Liver (tissue), 9 donors: ENCODE measurements around the gene TMPRSS9. TPM values are rescaled to one million over a fixed set of nuclear protein-coding genes. Genes with fewer than 3 reads are reported as not detected.

Experiments
- DNase-seq: peaks from one replicate; pipeline ENCODE4 v3.0.0-alpha.2; 2017; ENCODE audit warnings: low spot score
- H3K27ac ChIP-seq, 2 donors: one replicate each; pipeline ENCODE4 v1.7.0; 2013; ENCODE audit warnings: inconsistent platforms in 2 of 2, low read length in 2 of 2, control low read depth in 1 of 2, low read depth in 1 of 2, mild to moderate bottlenecking in 1 of 2
- H3K27me3 ChIP-seq, 4 donors: one replicate each; pipeline versions ENCODE4 v1.6.1 to v1.7.0; 2013; ENCODE audit warnings: low read length in 3 of 4, inconsistent platforms in 1 of 4, mild to moderate bottlenecking in 1 of 4, moderate library complexity in 1 of 4; ENCODE audit not compliant: control insufficient read depth in 4 of 4, insufficient read depth in 4 of 4
- H3K36me3 ChIP-seq, 4 donors: one replicate each; pipeline versions ENCODE4 v1.6.1 to v1.7.0; 2013; ENCODE audit warnings: low read length in 3 of 4, mild to moderate bottlenecking in 3 of 4, low read depth in 1 of 4, moderate library complexity in 1 of 4; ENCODE audit not compliant: control insufficient read depth in 4 of 4, insufficient read depth in 3 of 4
- H3K4me1 ChIP-seq, 4 donors: one replicate each; pipeline versions ENCODE4 v1.6.1 to v1.7.0; 2013; ENCODE audit warnings: low read length in 3 of 4, mild to moderate bottlenecking in 3 of 4, moderate library complexity in 1 of 4; ENCODE audit not compliant: control insufficient read depth in 4 of 4, insufficient read depth in 4 of 4
- H3K4me3 ChIP-seq, 3 donors: one replicate each; pipeline versions ENCODE4 v1.6.1 to v1.7.0; 2013; ENCODE audit warnings: low read length in 3 of 3, control low read depth in 1 of 3, low read depth in 1 of 3, mild to moderate bottlenecking in 1 of 3
- H3K9ac ChIP-seq, 2 donors: one replicate each; pipeline ENCODE4 v1.7.0; 2013; ENCODE audit warnings: low read length in 2 of 2, mild to moderate bottlenecking in 2 of 2, moderate library complexity in 2 of 2, control low read depth in 1 of 2, low read depth in 1 of 2
- H3K9me3 ChIP-seq, 4 donors: one replicate each; pipeline versions ENCODE4 v1.6.1 to v1.7.0; 2013; ENCODE audit warnings: low read length in 3 of 4; ENCODE audit not compliant: control insufficient read depth in 4 of 4
- EGR1 ChIP-seq, 2 donors: IDR thresholded peaks; 2 replicates each; pipeline ENCODE4 v1.6.1; 2016 to 2018; ENCODE audit warnings: antibody characterized with exemption in 2 of 2, low read depth in 2 of 2
- FOXA1 ChIP-seq: IDR thresholded peaks from 2 replicates; pipeline ENCODE4 v1.6.1; 2016; ENCODE audit warnings: antibody characterized with exemption
- FOXA2 ChIP-seq: IDR thresholded peaks from 2 replicates; pipeline ENCODE4 v1.6.1; 2016; ENCODE audit warnings: antibody characterized with exemption
- GABPA ChIP-seq, 2 donors: IDR thresholded peaks in 1 of 2; conservative IDR thresholded peaks in 1 of 2; 2 replicates each; pipeline ENCODE4 v1.6.1; 2016; ENCODE audit warnings: antibody characterized with exemption in 2 of 2, mild to moderate bottlenecking in 1 of 2, moderate library complexity in 1 of 2
- HNF4A ChIP-seq, 2 donors: conservative IDR thresholded peaks; 2 replicates each; pipeline ENCODE4 v1.6.1; 2016; ENCODE audit warnings: antibody characterized with exemption in 2 of 2, mild to moderate bottlenecking in 2 of 2
- HNF4G ChIP-seq: IDR thresholded peaks from 2 replicates; pipeline ENCODE4 v1.6.1; 2016; ENCODE audit warnings: antibody characterized with exemption
- JUND ChIP-seq, 2 donors: IDR thresholded peaks; 2 replicates each; pipeline ENCODE4 v1.6.1; 2016; ENCODE audit warnings: antibody characterized with exemption in 2 of 2
- NR2F2 ChIP-seq: IDR thresholded peaks from 2 replicates; pipeline ENCODE4 v1.6.1; 2016; ENCODE audit warnings: antibody characterized with exemption
- RAD21 ChIP-seq, 2 donors: IDR thresholded peaks; 2 replicates each; pipeline ENCODE4 v1.6.1; 2016; ENCODE audit warnings: antibody characterized with exemption in 2 of 2, mild to moderate bottlenecking in 2 of 2
- RXRA ChIP-seq, 2 donors: IDR thresholded peaks; 2 replicates each; pipeline ENCODE4 v1.6.1; 2017 to 2018; ENCODE audit warnings: antibody characterized with exemption in 2 of 2, mild to moderate bottlenecking in 1 of 2
- SP1 ChIP-seq: IDR thresholded peaks from 2 replicates; pipeline ENCODE4 v1.6.1; 2018; ENCODE audit warnings: antibody characterized with exemption, mild to moderate bottlenecking
- TAF1 ChIP-seq: conservative IDR thresholded peaks from 2 replicates; pipeline ENCODE4 v1.6.1; 2016; ENCODE audit warnings: antibody characterized with exemption, mild to moderate bottlenecking
- YY1 ChIP-seq: IDR thresholded peaks from 2 replicates; pipeline ENCODE4 v1.6.1; 2016; ENCODE audit warnings: antibody characterized with exemption, mild to moderate bottlenecking
- WGBS: extraction: QIAGEN DNeasy Blood & Tissue Kit; methylation state at CpG from one replicate; pipeline ENCODE4 v1.1.7; 2013; 5-methylcytosine and 5-hydroxymethylcytosine counted together
- polyA plus RNA-seq, 2 donors: library from polyadenylated mRNA; stranded (reverse) in 1 of 2; unstranded in 1 of 2; fragments of 200-250 nt in 1 of 2; fragments of >200 nt in 1 of 2; fragmentation: Nextera tagmentation in 1 of 2; extraction: Ambion mirVana in 1 of 2; gene quantifications; one replicate each; pipeline versions ENCODE4 v1.2.1 to v1.2.3, GENCODE V29; 2013 to 2015
- total RNA-seq, 2 donors: library from RNA; depleted of rRNA; stranded (reverse); fragments of >200 nt; gene quantifications; one replicate each; pipeline ENCODE4 v1.2.3, GENCODE V29; 2014
- TF ChIP-seq, protein P1 (sequence below): IDR thresholded peaks from 2 replicates; pipeline ENCODE4 v1.6.1; 2016; ENCODE audit warnings: antibody characterized with exemption
- TF ChIP-seq, protein P2 (sequence below): IDR thresholded peaks from 2 replicates; pipeline ENCODE4 v1.6.1; 2016; ENCODE audit warnings: antibody characterized with exemption
- TF ChIP-seq, protein P3 (sequence below): fragments of 150-350 bp; IDR thresholded peaks from 2 replicates; pipeline ENCODE4 v1.5.1; 2017; ENCODE audit warnings: improper control_type of control experiment, low read depth, low read length; ENCODE audit not compliant: missing input control
- TF ChIP-seq, protein P4 (sequence below): IDR thresholded peaks from 2 replicates; pipeline ENCODE4 v1.6.1; 2016; ENCODE audit warnings: antibody characterized with exemption
- TF ChIP-seq, protein P5 (sequence below): IDR thresholded peaks from 2 replicates; pipeline ENCODE4 v1.6.1; 2016; ENCODE audit warnings: antibody characterized with exemption, mild to moderate bottlenecking
- donor health status: healthy.
- donor health status: healthy.
- donor health status: healthy.
- donor health status: healthy.
- donor health status: healthy.

Gene TMPRSS9
- total and polyA plus RNA-seq, 4 donors: 0.39 to 24.8 (median 1.5) TPM

DNA sequence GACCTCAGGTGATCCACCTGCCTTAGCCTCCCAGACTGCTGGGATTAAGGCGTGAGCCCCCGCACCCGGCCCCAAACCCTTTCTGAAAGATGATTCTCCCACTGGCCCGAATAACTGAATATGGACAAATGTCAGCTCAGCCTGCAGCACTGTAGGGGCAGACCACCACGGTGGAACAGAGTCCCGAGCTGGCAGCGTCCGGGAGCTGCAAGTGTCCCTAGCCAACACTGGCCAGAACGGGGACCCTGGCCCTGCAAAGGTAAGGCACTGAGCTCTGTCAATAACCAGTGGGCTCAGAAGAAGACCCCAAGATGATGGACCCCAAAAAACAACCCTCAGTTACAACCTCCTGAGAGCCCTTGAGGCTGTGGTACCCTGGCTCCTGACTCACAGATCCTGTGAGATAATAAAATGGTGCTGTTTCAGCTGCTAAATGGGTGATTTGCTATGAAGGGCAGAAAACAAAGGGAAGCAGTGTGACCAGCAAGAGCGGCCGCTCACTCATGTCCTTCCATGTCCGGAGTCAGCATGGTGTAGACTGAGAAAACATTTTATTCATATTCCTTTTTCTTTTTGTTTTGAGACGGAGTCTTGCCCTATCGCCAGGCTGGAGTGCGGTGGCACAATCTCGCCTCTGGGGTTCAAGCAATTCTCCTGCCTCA is 33.2 kb upstream of the TMPRSS9 start:
- WGBS: 93% methylated on average over 16 of the region's 16 CpGs
- Histone ChIP-seq H3K4me3 (no peak overlapping the region), H3K9ac (no peak overlapping the region), H3K36me3 (peaks cover 0 to 15% (median 2%) of the 10 kb centered on the region in 4 donors), H3K4me1 (peaks cover 13 to 39% (median 33%) of the 10 kb centered on the region in 4 donors), H3K27me3 (no peaks in the 10 kb centered on the region), H3K27ac (no peak overlapping the region), H3K9me3 (no peaks in the 10 kb centered on the region)
- DNase-seq: no peak
- TF ChIP-seq NR2F2 (no peak), GABPA (IDR thresholded peaks at IDR 0.05 in 1 of 2, conservative IDR thresholded peaks at IDR 0.05 in 1 of 2) (no peak), FOXA2 (no peak), TAF1 (no peak), FOXA1 (no peak), HNF4A (conservative IDR thresholded peaks at IDR 0.05) (no peak), JUND (IDR thresholded peaks at IDR 0.05) (no peak), EGR1 (IDR thresholded peaks at IDR 0.05; ENCODE audit: low read depth in 2 of 2) (no peak), YY1 (no peak), RXRA (IDR thresholded peaks at IDR 0.05) (no peak), RAD21 (IDR thresholded peaks at IDR 0.05) (no peak)
- TF ChIP-seq, protein P1, sequence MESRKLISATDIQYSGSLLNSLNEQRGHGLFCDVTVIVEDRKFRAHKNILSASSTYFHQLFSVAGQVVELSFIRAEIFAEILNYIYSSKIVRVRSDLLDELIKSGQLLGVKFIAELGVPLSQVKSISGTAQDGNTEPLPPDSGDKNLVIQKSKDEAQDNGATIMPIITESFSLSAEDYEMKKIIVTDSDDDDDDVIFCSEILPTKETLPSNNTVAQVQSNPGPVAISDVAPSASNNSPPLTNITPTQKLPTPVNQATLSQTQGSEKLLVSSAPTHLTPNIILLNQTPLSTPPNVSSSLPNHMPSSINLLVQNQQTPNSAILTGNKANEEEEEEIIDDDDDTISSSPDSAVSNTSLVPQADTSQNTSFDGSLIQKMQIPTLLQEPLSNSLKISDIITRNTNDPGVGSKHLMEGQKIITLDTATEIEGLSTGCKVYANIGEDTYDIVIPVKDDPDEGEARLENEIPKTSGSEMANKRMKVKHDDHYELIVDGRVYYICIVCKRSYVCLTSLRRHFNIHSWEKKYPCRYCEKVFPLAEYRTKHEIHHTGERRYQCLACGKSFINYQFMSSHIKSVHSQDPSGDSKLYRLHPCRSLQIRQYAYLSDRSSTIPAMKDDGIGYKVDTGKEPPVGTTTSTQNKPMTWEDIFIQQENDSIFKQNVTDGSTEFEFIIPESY: no peak
- TF ChIP-seq, protein P2, sequence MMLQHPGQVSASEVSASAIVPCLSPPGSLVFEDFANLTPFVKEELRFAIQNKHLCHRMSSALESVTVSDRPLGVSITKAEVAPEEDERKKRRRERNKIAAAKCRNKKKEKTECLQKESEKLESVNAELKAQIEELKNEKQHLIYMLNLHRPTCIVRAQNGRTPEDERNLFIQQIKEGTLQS: no peak

DNA sequence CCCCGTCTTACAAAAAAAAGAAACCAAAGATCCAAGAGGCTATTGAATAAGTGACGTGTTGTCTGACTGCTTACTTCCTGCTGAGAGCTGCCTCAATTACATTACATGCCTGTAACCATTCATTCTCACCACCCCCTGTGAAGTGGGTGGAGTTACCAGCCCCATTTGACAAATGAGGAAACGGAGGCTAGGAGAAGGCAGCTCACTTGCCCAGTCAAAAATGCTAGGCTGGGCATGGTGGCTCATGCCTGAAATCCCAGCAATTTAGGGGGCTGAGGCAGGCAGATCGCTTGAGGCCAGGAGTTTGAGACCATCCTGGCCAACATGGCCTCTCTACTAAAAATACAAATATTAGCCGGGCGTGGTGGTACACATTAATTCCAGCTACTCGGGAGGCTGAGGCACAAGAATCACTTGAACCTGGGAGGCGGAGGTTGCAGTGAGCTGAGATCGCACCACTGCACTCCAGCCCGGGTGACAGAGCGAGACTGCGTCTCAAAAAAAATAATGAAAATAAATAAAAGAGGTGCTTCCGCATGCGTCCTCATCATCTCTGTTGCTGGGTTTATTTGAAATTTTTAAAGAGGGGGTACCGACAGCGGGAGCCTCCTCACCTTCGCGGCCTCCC is 32.2 kb upstream of the TMPRSS9 start:
- peaks cover 13 to 40% (median 33%) of the 10 kb centered on the region in 4 donors for H3K4me1 ChIP-seq
- peak overlapping the region; percentile 51 to 84 for H3K9ac ChIP-seq
- H3K4me3 ChIP-seq: peak overlapping the region; percentile 86 to 96 (median 90)
- TF ChIP-seq, protein P2: no peak
- no peak for TF ChIP-seq NR2F2
- no peak for TF ChIP-seq HNF4G
- no peak for TF ChIP-seq HNF4A (conservative IDR thresholded peaks at IDR 0.05)
- TF ChIP-seq SP1: no peak
- no peak for TF ChIP-seq RAD21 (IDR thresholded peaks at IDR 0.05)
- no peak for TF ChIP-seq FOXA1
- no peak for TF ChIP-seq EGR1 (IDR thresholded peaks at IDR 0.05; ENCODE audit: low read depth in 2 of 2)
- TF ChIP-seq TAF1: no peak
- TF ChIP-seq, protein P3, sequence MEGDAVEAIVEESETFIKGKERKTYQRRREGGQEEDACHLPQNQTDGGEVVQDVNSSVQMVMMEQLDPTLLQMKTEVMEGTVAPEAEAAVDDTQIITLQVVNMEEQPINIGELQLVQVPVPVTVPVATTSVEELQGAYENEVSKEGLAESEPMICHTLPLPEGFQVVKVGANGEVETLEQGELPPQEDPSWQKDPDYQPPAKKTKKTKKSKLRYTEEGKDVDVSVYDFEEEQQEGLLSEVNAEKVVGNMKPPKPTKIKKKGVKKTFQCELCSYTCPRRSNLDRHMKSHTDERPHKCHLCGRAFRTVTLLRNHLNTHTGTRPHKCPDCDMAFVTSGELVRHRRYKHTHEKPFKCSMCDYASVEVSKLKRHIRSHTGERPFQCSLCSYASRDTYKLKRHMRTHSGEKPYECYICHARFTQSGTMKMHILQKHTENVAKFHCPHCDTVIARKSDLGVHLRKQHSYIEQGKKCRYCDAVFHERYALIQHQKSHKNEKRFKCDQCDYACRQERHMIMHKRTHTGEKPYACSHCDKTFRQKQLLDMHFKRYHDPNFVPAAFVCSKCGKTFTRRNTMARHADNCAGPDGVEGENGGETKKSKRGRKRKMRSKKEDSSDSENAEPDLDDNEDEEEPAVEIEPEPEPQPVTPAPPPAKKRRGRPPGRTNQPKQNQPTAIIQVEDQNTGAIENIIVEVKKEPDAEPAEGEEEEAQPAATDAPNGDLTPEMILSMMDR: no peak
- TF ChIP-seq, protein P4, sequence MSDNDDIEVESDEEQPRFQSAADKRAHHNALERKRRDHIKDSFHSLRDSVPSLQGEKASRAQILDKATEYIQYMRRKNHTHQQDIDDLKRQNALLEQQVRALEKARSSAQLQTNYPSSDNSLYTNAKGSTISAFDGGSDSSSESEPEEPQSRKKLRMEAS: no peak
- TF ChIP-seq FOXA2: no peak
- TF ChIP-seq, protein P5, sequence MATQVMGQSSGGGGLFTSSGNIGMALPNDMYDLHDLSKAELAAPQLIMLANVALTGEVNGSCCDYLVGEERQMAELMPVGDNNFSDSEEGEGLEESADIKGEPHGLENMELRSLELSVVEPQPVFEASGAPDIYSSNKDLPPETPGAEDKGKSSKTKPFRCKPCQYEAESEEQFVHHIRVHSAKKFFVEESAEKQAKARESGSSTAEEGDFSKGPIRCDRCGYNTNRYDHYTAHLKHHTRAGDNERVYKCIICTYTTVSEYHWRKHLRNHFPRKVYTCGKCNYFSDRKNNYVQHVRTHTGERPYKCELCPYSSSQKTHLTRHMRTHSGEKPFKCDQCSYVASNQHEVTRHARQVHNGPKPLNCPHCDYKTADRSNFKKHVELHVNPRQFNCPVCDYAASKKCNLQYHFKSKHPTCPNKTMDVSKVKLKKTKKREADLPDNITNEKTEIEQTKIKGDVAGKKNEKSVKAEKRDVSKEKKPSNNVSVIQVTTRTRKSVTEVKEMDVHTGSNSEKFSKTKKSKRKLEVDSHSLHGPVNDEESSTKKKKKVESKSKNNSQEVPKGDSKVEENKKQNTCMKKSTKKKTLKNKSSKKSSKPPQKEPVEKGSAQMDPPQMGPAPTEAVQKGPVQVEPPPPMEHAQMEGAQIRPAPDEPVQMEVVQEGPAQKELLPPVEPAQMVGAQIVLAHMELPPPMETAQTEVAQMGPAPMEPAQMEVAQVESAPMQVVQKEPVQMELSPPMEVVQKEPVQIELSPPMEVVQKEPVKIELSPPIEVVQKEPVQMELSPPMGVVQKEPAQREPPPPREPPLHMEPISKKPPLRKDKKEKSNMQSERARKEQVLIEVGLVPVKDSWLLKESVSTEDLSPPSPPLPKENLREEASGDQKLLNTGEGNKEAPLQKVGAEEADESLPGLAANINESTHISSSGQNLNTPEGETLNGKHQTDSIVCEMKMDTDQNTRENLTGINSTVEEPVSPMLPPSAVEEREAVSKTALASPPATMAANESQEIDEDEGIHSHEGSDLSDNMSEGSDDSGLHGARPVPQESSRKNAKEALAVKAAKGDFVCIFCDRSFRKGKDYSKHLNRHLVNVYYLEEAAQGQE: no peak
- TF ChIP-seq JUND (IDR thresholded peaks at IDR 0.05): no peak
- no peak for TF ChIP-seq YY1
- TF ChIP-seq GABPA (IDR thresholded peaks at IDR 0.05 in 1 of 2, conservative IDR thresholded peaks at IDR 0.05 in 1 of 2): no peak
- TF ChIP-seq, protein P1: no peak
- no peak for TF ChIP-seq RXRA (IDR thresholded peaks at IDR 0.05)
- no peaks in the 10 kb centered on the region for H3K9me3 ChIP-seq
- WGBS: 5% methylated on average over 18 of the region's 18 CpGs
- H3K36me3 ChIP-seq: peaks cover 0 to 12% (median 1%) of the 10 kb centered on the region in 4 donors
- no peaks in the 10 kb centered on the region for H3K27me3 ChIP-seq
- H3K27ac ChIP-seq: peak overlapping the region; percentile 11 to 62
- DNase-seq: no peak
